HUES6 (cell line): ENCODE results near the gene TOMM22.

ENCODE experiments used
- H3K27ac ChIP-seq: 2 replicates; pipeline ENCODE4 v1.7.0; 2013; ENCODE audit warnings: low read depth, mild to moderate bottlenecking, low read length, inconsistent platforms
- H3K27me3 ChIP-seq: 2 replicates; pipeline ENCODE4 v1.6.1; 2013; ENCODE audit warnings: low read length; ENCODE audit not compliant: control insufficient read depth, insufficient read depth
- H3K36me3 ChIP-seq: 2 replicates; pipeline ENCODE4 v1.6.1; 2013; ENCODE audit warnings: low read length; ENCODE audit not compliant: control insufficient read depth, insufficient read depth
- H3K4me1 ChIP-seq: 2 replicates; pipeline ENCODE4 v1.6.1; 2013; ENCODE audit warnings: low read length; ENCODE audit not compliant: control insufficient read depth, insufficient read depth
- H3K4me3 ChIP-seq: 2 replicates; pipeline ENCODE4 v1.5.1; 2013; ENCODE audit warnings: low read depth, low read length
- H3K9ac ChIP-seq: one replicate; pipeline ENCODE4 v1.6.1; 2013; ENCODE audit warnings: mild to moderate bottlenecking, low read length
- H3K9me3 ChIP-seq: 2 replicates; pipeline ENCODE4 v1.6.1; 2013; ENCODE audit warnings: low read depth, low read length; ENCODE audit not compliant: control insufficient read depth, insufficient read depth

TOMM22 gene

DNA sequence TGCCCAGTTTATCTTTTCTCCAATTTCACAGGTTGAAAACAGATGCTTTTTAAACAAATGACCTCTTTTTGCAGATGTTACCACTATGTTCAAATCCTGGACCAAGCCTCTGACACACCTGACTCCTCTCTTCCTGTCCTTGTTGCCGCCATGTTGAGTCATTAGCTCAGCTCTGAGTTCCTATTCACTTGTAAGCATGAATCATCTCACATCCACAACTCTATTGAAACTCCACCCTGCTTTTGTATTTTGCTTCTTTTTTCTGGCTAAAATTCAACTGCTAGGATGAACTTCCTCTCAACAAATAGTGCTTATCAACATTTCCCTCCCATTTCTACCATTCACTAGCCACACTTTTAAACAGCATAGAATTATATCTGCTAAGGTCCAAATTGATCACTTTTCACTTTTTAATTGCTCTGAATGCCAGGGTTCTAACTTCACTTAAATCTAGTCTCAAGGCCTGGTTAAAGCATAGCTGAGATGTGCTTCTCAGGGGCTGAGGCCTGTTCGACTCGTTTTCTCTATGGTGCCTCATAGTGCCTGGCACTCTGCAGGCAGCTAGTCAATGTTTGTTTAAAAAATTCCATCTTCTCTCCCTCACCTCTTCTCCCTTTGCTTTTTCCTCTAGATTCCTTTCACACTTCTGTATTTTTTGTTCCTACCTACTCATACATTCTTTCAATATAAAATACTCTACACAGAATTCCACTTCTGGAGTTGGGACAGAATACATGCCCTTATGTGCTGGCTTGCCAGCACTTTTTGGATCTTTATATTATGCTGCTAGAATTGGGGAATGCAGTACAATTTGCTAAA, 15.1 kb downstream of the TOMM22 start:
- H3K27me3 ChIP-seq: no peaks in the 10 kb centered on the region
- 0 out of 2 replicates have a peak overlapping the region, but pooled peaks have one; percentile 8 for H3K27ac ChIP-seq
- H3K4me1 ChIP-seq: peaks cover 24% of the 10 kb centered on the region
- peaks cover 25% of the 10 kb centered on the region for H3K36me3 ChIP-seq
- H3K9me3 ChIP-seq: no peaks in the 10 kb centered on the region
- no peak overlapping the region for H3K9ac ChIP-seq
- peak overlapping the region; percentile 98; the same call in 1 of the 2 replicates for H3K4me3 ChIP-seq

DNA sequence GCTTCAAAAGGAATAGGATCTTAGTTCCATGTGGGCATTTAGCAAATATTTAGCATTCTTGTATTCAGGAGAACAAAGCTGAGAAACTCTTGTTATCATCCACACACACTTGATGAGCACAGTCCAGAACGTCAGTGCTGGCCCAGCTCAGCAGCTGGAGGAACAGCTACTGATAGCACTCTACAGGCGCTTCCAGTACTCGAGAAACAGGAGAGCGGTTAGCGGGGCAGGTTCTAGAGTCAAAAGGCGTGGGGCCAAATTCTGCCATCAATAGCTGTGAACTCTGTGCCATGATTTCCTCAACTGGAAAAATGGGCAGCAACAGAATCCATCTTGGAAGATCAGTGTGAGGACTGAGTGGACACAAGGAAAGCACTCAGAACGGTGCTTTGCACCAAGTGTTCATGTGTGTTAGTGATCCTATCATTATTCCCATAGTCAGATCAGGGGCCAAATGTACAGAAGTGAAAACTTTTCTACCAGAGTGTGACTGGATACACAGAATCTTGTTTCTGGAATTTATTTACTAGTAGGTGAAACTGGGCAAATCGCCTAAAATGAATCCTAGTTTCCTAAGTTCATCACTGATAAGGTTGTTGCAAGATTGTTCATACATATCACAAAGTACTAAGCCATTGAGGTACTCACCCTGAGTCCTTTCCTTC, 15.8 kb downstream of the TOMM22 start:
- Histone ChIP-seq H3K4me3 (peak overlapping the region; percentile 98; the same call in 1 of the 2 replicates), H3K36me3 (peaks cover 25% of the 10 kb centered on the region), H3K9ac (no peak overlapping the region), H3K4me1 (peaks cover 26% of the 10 kb centered on the region), H3K9me3 (no peaks in the 10 kb centered on the region), H3K27ac (no peak overlapping the region), H3K27me3 (no peaks in the 10 kb centered on the region)

DNA sequence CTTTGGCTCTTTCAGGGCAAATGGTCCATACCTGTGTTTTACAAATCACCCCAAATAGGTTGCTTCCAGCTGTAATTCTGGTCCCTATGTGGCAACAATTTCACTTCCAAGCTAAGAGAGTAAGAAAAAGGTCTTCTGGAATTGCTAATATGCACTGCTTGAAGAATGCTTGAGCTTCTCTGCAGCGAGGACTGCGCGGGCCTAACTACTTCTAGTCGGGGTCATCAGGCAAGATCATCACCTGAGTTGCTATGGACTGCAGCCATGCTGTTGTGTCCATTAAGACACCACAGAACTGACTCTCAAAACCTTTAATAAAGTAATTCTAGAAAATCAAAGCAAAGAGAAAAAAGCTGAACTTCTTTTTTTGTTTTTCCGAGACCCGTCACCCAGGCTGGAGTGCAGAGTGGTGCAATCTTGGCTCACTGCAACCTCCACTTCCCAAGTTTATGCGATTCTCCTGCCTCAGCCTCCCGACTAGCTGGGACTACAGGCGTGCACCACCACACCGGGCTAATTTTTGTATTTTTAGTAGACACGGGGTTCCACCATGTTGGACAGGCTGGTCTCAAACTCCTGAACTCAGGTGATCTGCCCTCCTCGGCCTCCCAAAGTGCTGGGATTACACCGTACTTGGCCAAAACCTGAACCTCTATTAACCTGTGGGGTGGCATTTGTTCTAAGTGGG, 16.8 kb downstream of the TOMM22 start:
- peaks cover 31% of the 10 kb centered on the region for H3K4me1 ChIP-seq

DNA sequence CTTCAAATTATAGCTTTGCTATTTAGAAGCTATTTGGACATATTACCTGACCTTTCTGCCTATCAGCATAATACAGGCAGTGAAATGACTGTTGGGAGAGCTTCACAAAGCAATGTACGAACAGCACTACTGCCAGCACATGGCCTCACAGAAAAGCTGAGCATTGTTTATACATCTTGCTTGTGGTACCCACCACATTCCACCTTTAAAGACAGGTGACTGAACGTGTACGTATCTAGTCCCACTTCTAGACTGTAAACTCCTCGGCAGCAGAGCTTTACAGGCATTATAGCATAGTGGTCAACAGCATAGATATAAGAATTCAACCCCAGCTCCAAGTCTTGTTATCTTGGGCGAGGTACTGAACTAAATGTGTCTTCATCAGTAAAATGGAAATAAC, 17.4 kb downstream of the TOMM22 start:
- Histone ChIP-seq H3K27ac (no peak overlapping the region), H3K4me1 (peaks cover 31% of the 10 kb centered on the region), H3K9ac (peak overlapping the region; percentile 94), H3K4me3 (peak overlapping the region; percentile 98), H3K9me3 (no peaks in the 10 kb centered on the region), H3K27me3 (no peaks in the 10 kb centered on the region), H3K36me3 (peaks cover 11% of the 10 kb centered on the region)

More for the DNA sequence above, 16.8 kb downstream of the TOMM22 start:
- no peaks in the 10 kb centered on the region for H3K27me3 ChIP-seq
- no peaks in the 10 kb centered on the region for H3K9me3 ChIP-seq
- no peak overlapping the region for H3K27ac ChIP-seq
- H3K9ac ChIP-seq: no peak overlapping the region
- H3K4me3 ChIP-seq: peak overlapping the region; percentile 98
- H3K36me3 ChIP-seq: peaks cover 17% of the 10 kb centered on the region

DNA sequence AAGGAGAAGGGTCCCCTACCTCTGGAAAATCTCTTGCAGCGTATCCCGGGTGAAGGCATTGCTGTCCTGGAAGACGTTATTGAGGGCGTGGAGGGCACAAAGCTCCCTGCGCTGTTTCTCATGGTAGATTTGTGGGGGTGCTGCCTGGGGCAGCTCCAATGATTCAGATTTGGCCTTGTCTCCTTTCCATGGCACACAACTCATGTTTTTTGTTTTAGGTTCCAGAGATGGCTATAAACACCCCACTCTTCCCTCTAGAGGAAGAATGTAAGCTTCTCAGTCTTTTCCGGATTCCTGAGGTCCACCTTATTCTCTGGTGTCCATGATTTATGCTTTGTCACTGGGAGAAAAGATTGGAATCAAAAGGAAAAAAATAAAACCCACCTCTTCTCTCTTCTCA, 18.0 kb downstream of the TOMM22 start:
- Histone ChIP-seq H3K27ac (no peak overlapping the region), H3K4me3 (peak overlapping the region; percentile 98), H3K9ac (peak overlapping the region; percentile 94), H3K36me3 (peaks cover 10% of the 10 kb centered on the region), H3K27me3 (no peaks in the 10 kb centered on the region), H3K4me1 (peaks cover 35% of the 10 kb centered on the region), H3K9me3 (no peaks in the 10 kb centered on the region)

DNA sequence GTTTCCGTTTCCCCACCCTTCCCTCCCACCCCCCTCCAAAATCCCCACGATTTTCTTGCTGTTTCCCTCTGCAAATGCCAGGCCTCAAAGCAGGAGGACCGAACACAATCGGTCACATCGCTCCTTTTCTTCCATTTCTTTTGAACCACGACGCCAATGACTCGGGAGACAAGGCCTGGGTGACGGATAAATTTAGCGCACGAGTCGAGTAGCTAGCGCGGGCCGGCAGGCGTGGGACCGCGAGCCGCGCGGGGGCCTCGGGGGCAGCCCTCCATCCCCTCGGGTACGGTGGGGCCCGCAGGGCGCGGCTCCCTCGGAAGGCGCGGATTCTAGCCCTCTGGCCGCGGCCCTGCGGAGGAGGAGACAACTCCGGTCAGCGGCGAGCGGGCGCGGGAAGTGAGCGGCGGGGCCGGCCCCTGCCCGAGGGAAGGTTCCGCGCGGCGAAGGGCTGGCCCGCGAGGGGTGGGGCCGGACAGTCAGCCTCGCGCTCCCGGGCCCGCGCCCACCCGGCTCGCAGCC, 18.6 kb downstream of the TOMM22 start:
- H3K36me3 ChIP-seq: peaks cover 6% of the 10 kb centered on the region
- H3K27ac ChIP-seq: peak overlapping the region; percentile 93; the same call in 1 of the 2 replicates
- H3K27me3 ChIP-seq: no peaks in the 10 kb centered on the region
- H3K9ac ChIP-seq: peak overlapping the region; percentile 94
- peak overlapping the region; percentile 98 for H3K4me3 ChIP-seq
- H3K9me3 ChIP-seq: no peaks in the 10 kb centered on the region
- H3K4me1 ChIP-seq: peaks cover 39% of the 10 kb centered on the region

DNA sequence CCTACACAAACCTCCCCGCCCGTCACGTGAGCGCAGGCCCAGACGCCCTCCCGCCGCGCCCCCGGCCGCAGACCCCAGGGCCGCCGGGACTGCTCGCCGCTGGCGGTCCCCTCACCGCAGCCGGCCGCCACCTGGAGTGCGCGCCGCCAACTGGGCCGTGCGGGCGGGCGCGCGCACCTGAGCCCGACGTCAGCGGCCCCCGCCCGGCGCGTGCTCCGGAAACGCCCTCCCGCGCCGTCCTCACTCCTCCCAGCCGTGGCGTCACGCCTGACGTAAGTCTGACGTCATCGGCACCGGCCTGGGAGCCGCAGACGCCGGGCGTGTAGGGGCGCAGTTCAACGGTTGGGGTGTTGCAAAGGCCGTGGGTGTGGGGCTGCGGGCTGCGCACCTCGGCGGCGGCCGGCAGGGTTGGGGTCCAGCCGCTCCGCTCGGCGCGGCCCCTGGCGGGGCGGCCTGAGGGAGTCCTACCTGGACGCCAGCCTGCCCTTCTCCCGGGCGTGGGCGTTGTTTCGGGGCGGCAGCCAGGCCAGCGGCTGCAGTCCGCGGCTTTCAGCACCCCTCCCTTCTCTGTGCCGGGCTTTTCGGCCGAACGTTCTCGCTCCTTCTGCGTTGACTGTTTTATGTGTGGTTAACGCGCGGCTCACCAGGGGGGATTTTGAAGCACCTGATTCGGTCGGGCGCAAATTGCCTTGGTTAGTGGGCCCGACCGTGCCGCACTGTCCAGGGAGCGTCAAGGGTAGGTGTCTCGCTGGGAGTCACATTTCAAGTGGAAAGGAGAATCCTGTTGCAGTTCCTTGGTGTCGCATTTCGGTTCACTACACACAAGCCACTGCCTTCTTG, 19.3 kb downstream of the TOMM22 start, which contains the start of gene JOSD1:
TSS of gene JOSD1 (minus strand) at position 155 of the 840 bp plus-strand sequence. CDS start 956 bp downstream, outside the sequence.
- Histone ChIP-seq H3K36me3 (peaks cover 6% of the 10 kb centered on the region), H3K27me3 (no peaks in the 10 kb centered on the region), H3K9me3 (no peaks in the 10 kb centered on the region), H3K9ac (peak within 1 kb of the TSS; percentile 94), H3K27ac (peak within 1 kb of the TSS; percentile 94), H3K4me1 (peaks cover 39% of the 10 kb centered on the region), H3K4me3 (peak within 1 kb of the TSS; percentile 98)

DNA sequence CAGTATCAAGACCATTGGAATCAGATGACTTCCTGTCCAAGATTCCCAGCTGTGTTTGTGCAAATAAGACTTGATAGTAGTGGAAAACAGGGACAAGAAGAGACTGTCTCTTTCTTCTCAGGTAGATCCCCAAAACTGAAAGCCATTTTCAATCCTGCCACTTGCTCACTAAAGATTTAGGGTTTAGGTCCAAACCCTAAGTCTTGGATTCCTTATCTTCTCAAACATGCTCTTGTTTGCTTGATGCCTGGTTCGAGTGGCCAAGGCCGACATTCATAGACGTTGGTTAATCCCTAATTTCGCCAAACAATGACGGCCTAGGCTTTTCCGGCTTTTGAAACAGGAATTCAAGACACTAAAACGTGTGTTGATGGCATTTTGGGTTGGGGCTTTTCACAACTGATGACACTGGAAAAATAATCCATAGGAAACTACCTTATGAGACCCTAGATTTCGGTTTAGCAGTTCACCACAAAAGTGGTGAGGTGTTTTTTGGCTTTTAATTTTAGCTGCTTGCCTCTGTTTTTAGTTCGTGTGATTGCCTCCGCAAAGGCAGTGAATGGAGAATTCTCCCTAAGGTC, 23.0 kb downstream of the TOMM22 start:
- H3K4me3 ChIP-seq: peak overlapping the region; percentile 56
- H3K9me3 ChIP-seq: no peaks in the 10 kb centered on the region

DNA sequence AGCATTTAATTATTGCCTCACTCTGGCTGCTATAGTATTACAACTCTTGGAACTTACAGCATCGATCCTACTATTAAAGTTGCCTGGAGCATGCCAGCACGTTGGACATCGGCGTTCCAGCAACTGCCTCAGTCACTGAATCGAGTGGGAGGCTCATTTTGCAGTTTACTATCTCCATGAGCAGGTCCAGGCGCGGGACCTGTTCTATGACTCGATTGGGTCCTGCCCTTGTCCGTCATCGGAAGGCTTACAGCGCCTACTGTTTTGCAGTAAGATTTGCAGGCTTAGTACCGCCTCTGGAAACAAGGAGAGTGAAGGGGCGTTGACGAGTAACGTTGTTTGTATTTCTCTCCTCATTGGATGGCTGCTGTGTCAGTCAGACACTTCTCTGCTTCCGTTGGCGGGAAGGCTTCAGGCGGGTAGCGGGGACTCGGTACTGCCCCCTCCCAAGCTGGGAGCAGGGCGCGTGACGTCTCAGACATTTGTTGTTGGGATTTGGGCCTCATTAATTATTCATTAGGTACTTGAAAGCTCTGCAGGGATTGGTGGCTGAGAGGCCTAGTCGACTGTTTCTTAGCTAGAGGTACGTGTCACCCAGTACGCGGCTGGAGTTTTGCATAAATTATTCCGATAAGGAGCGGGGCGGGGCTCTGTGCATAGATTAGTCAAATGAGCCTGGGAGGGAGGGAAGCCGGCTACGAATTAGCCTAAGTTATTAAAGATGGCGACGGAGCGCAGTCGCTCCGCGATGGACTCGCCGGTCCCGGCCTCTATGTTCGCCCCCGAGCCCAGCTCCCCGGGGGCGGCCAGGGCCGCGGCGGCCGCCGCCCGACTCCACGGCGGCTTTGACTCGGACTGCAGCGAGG, 23.7 kb downstream of the TOMM22 start, which contains the start of gene GTPBP1:
TSS of gene GTPBP1 (plus strand) at position 710 of the 866 bp plus-strand sequence. CDS start at position 722, 12 bp downstream.
- H3K27ac ChIP-seq: peak within 1 kb of the TSS; percentile 70
- peaks cover 33% of the 10 kb centered on the region for H3K4me1 ChIP-seq
- H3K36me3 ChIP-seq: peaks cover 12% of the 10 kb centered on the region
- H3K9ac ChIP-seq: peak within 1 kb of the TSS; percentile 77
- no peaks in the 10 kb centered on the region for H3K9me3 ChIP-seq
- H3K4me3 ChIP-seq: peak within 1 kb of the TSS; percentile 95
- no peaks in the 10 kb centered on the region for H3K27me3 ChIP-seq

More for the DNA sequence above, 23.0 kb downstream of the TOMM22 start:
- Histone ChIP-seq H3K27me3 (no peaks in the 10 kb centered on the region), H3K27ac (peak overlapping the region; percentile 57), H3K36me3 (peaks cover 5% of the 10 kb centered on the region), H3K4me1 (peaks cover 34% of the 10 kb centered on the region), H3K9ac (peak overlapping the region; percentile 62)
